ENCODE results near the gene TMEM256.

The TMEM256 gene

GRCh38 chr17:7432296-7432695 lies 28.4 kb upstream of the TMEM256 start:
- TF ChIP-seq POU2F2 (IDR thresholded peaks at IDR 0.05; ENCODE audit: low read depth, low read length): no peak
- TF ChIP-seq TAF1 (IDR thresholded peaks at IDR 0.05; ENCODE audit: low read depth, low read length): no peak
- TF ChIP-seq PAX5 (IDR thresholded peaks at IDR 0.05; ENCODE audit: insufficient read depth, low read length, severe bottlenecking): no peak
- no peak for TF ChIP-seq SPI1 (IDR thresholded peaks at IDR 0.05; ENCODE audit: low read depth, low read length)
- no peak for TF ChIP-seq POLR2A (IDR thresholded peaks at IDR 0.05; ENCODE audit: low read depth, low read length)
- no peak for TF ChIP-seq POLR2AphosphoS5 (IDR thresholded peaks at IDR 0.05; ENCODE audit: low read depth, low read length)
- no peak for DNase-seq (ENCODE audit: insufficient read length, low spot score)
- FAIRE-seq: no peak

- DNase-seq (ENCODE audit: insufficient read length, low spot score) (no peak), FAIRE-seq (no peak)
- TF ChIP-seq TAF1 (IDR thresholded peaks at IDR 0.05; ENCODE audit: low read depth, low read length): no peak
- TF ChIP-seq POLR2A (IDR thresholded peaks at IDR 0.05; ENCODE audit: low read depth, low read length): no peak
- TF ChIP-seq POU2F2 (IDR thresholded peaks at IDR 0.05; ENCODE audit: low read depth, low read length): no peak
- no peak for TF ChIP-seq SPI1 (IDR thresholded peaks at IDR 0.05; ENCODE audit: low read depth, low read length)
Observed at GRCh38 chr17:7431231-7431630, 27.3 kb upstream of the TMEM256 start.

DNA sequence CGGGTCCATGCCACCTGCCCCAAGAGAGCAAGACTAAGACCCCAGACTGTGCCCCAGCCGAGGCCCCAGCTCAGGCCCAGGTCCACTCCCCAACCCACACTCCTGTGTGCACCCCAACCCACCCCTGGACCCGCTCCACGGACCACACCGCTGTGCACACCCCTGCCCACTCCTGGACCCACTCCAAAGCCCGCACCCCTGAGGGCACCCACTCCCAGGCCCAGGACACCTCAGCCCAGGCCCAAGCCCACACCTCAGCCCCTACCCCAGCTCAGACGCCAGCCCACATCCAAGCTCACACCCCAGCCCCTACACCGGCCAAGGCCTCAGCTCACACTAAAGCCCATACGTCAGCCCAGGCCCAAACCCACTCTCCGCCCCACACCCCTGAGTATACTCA lies 25.8 kb upstream of the TMEM256 start:
- TF ChIP-seq SPI1 (IDR thresholded peaks at IDR 0.05; ENCODE audit: low read depth, low read length): no peak
- no peak for TF ChIP-seq POLR2A (IDR thresholded peaks at IDR 0.05; ENCODE audit: low read depth, low read length)
- TF ChIP-seq POU2F2 (IDR thresholded peaks at IDR 0.05; ENCODE audit: low read depth, low read length): no peak
- no peak for TF ChIP-seq TAF1 (IDR thresholded peaks at IDR 0.05; ENCODE audit: low read depth, low read length)
- TF ChIP-seq PAX5 (IDR thresholded peaks at IDR 0.05; ENCODE audit: insufficient read depth, low read length, severe bottlenecking): no peak
- TF ChIP-seq POLR2AphosphoS5 (IDR thresholded peaks at IDR 0.05; ENCODE audit: low read depth, low read length): no peak
- DNase-seq (ENCODE audit: insufficient read length, low spot score) (no peak), FAIRE-seq (no peak)

DNA sequence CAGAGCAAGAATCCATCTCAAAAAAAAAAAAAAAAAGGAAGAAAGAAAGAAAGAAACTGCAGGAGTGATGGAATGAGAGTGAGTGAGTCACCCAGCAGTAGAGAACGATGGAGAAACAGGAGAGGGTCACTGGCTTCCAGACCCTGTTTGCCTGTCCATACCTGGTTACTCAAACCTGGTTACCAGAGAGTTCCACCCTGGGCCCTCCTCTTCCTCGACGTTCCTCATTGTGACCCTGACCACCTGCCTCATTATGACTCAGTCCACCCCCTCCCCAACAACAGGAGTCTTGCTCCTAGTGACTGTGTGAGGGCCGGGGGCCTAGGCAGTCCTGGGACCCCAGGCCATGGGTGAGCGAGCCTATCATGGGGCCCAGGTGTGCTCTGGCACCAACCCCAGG lies 24.7 kb upstream of the TMEM256 start, which contains the start of gene SPEM3:
Gene SPEM3 (plus strand): TSS at position 301 of the 400 bp plus-strand sequence. CDS start 46 bp downstream, at position 347.
- TF ChIP-seq PAX5 (IDR thresholded peaks at IDR 0.05; ENCODE audit: insufficient read depth, low read length, severe bottlenecking): no peak
- no peak for TF ChIP-seq SPI1 (IDR thresholded peaks at IDR 0.05; ENCODE audit: low read depth, low read length)
- no peak for TF ChIP-seq POLR2AphosphoS5 (IDR thresholded peaks at IDR 0.05; ENCODE audit: low read depth, low read length)
- no peak for TF ChIP-seq POLR2A (IDR thresholded peaks at IDR 0.05; ENCODE audit: low read depth, low read length)
- no peak for TF ChIP-seq POU2F2 (IDR thresholded peaks at IDR 0.05; ENCODE audit: low read depth, low read length)
- no peak for TF ChIP-seq TAF1 (IDR thresholded peaks at IDR 0.05; ENCODE audit: low read depth, low read length)
- DNase-seq (ENCODE audit: insufficient read length, low spot score) (no peak), FAIRE-seq (no peak)

- DNase-seq (ENCODE audit: insufficient read length, low spot score) (no peak), FAIRE-seq (no peak)
- TF ChIP-seq POLR2A (IDR thresholded peaks at IDR 0.05; ENCODE audit: low read depth, low read length) (no peak), PAX5 (IDR thresholded peaks at IDR 0.05; ENCODE audit: insufficient read depth, low read length, severe bottlenecking) (no peak)
Observed at GRCh38 chr17:7427549-7427948, 23.7 kb upstream of the TMEM256 start.

DNA sequence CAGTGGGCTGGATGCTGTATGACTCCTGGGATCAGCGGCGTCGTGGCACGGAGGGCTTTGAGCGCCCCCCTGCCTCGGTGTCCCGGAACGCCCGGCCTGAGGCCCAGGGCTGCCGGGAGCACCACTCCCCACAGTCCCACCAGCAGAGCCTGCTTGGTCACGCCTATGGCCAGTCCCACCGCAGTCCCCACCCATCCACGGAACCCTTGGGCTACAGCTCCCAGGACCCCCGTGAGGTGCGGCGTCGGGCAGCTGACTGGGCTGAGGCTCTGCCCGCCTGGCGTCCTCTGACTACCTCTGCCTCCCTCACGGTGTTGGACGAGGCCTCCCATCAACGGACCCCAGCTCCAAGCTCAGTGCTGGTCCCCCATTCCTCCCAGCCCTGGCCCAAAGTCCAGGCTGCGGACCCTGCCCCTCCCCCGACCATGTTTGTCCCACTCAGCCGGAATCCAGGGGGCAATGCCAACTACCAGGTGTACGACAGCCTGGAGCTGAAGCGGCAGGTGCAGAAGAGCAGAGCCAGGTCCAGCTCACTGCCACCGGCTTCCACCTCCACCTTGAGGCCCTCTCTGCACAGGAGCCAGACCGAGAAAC lies 23.1 kb upstream of the TMEM256 start:
- TF ChIP-seq POLR2AphosphoS5 (IDR thresholded peaks at IDR 0.05; ENCODE audit: low read depth, low read length) (no peak), TAF1 (IDR thresholded peaks at IDR 0.05; ENCODE audit: low read depth, low read length) (no peak), POLR2A (IDR thresholded peaks at IDR 0.05; ENCODE audit: low read depth, low read length) (no peak), SPI1 (IDR thresholded peaks at IDR 0.05; ENCODE audit: low read depth, low read length) (no peak), PAX5 (IDR thresholded peaks at IDR 0.05; ENCODE audit: insufficient read depth, low read length, severe bottlenecking) (no peak), POU2F2 (IDR thresholded peaks at IDR 0.05; ENCODE audit: low read depth, low read length) (no peak)
- FAIRE-seq (no peak), DNase-seq (ENCODE audit: insufficient read length, low spot score) (no peak)

- FAIRE-seq (no peak), DNase-seq (ENCODE audit: insufficient read length, low spot score) (no peak)
- TF ChIP-seq POLR2AphosphoS5 (IDR thresholded peaks at IDR 0.05; ENCODE audit: low read depth, low read length) (no peak), TAF1 (IDR thresholded peaks at IDR 0.05; ENCODE audit: low read depth, low read length) (no peak), SPI1 (IDR thresholded peaks at IDR 0.05; ENCODE audit: low read depth, low read length) (no peak), PAX5 (IDR thresholded peaks at IDR 0.05; ENCODE audit: insufficient read depth, low read length, severe bottlenecking) (no peak), POLR2A (IDR thresholded peaks at IDR 0.05; ENCODE audit: low read depth, low read length) (no peak), POU2F2 (IDR thresholded peaks at IDR 0.05; ENCODE audit: low read depth, low read length) (no peak)
Observed at GRCh38 chr17:7426203-7426863, 22.4 kb upstream of the TMEM256 start.

- TF ChIP-seq TAF1 (IDR thresholded peaks at IDR 0.05; ENCODE audit: low read depth, low read length) (no peak), SPI1 (IDR thresholded peaks at IDR 0.05; ENCODE audit: low read depth, low read length) (no peak), POLR2AphosphoS5 (IDR thresholded peaks at IDR 0.05; ENCODE audit: low read depth, low read length) (no peak), POLR2A (IDR thresholded peaks at IDR 0.05; ENCODE audit: low read depth, low read length) (no peak), PAX5 (IDR thresholded peaks at IDR 0.05; ENCODE audit: insufficient read depth, low read length, severe bottlenecking) (no peak), POU2F2 (IDR thresholded peaks at IDR 0.05; ENCODE audit: low read depth, low read length) (no peak)
- DNase-seq (ENCODE audit: insufficient read length, low spot score) (no peak), FAIRE-seq (no peak)
Observed at GRCh38 chr17:7425756-7426155, 21.9 kb upstream of the TMEM256 start.

DNA sequence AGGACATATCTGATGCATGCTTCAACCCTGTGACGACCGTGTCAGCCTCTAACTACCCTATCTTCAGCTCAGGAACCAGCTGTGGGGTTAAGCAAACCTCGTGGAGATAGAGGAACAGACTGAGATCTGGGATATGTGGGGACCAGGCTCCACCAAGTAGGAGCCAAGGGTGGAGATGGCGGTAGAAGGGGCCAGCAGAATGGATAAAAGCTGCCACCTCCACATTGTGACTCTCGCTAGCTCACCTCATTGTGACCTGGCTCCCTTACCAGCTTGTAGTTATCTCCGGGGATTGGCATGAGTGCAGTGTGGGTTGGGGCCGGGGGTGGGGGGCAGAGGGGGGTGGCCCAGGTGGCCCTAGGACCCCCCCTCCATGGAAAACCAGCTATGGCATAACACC lies 21.4 kb upstream of the TMEM256 start, which contains the start of gene SPEM2:
Gene SPEM2 (plus strand): TSS at position 301 of the 400 bp plus-strand sequence. CDS start 73 bp downstream, at position 374.
- DNase-seq (ENCODE audit: insufficient read length, low spot score) (no peak), FAIRE-seq (no peak)
- TF ChIP-seq POLR2A (IDR thresholded peaks at IDR 0.05; ENCODE audit: low read depth, low read length): no peak
- no peak for TF ChIP-seq POLR2AphosphoS5 (IDR thresholded peaks at IDR 0.05; ENCODE audit: low read depth, low read length)
- no peak for TF ChIP-seq POU2F2 (IDR thresholded peaks at IDR 0.05; ENCODE audit: low read depth, low read length)
- no peak for TF ChIP-seq SPI1 (IDR thresholded peaks at IDR 0.05; ENCODE audit: low read depth, low read length)
- TF ChIP-seq TAF1 (IDR thresholded peaks at IDR 0.05; ENCODE audit: low read depth, low read length): no peak
- no peak for TF ChIP-seq PAX5 (IDR thresholded peaks at IDR 0.05; ENCODE audit: insufficient read depth, low read length, severe bottlenecking)

Measured in GM12891 (cell line).